Fibroblast of peridontal ligament (primary cell): ENCODE results near the gene TLX2.

Experiments used
- DNase-seq: peaks from one replicate; pipeline ENCODE4 v3.0.0-alpha.2; 2010; ENCODE audit errors: extremely low read depth

Gene TLX2

GRCh38 chr2:74511104-74511989 is 2.9 kb upstream of the TLX2 start:
- DNase-seq = peak; percentile 49

GRCh38 chr2:74512744-74513604 is 1.3 kb upstream of the TLX2 start:
- no peak for DNase-seq

GRCh38 chr2:74513605-74514367 is 464 bp upstream of the TLX2 start:
- DNase-seq = no peak

DNA sequence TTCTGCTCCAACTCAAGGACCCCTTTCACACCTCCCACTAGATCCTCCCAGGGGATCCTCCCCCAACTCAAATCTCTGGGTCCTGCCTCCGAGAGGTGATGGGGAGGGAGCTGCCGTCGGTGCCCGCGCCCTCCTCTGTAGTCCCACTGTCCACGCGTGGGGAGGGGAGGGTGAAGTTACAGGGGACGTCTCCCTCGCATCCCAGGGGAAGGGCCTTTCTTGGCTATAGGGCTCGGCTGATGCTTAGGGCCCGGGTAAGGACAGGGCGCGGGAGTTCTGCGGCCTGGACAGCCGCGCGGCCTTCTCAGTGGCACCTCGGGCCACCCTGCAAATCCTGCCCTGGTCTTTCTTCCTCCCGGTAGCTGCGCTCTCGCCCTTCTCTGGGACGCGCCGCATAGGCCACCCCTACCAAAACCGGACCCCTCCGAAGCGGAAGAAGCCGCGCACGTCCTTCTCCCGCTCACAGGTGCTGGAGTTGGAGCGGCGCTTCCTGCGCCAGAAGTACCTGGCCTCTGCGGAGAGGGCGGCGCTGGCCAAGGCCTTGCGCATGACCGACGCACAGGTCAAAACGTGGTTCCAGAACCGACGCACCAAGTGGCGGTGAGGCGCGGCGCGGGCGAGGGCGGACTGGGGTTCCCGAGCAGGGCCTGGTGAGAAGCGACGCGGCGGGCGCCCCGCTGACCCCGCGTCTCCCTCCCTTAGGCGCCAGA is 1.2 kb downstream of the TLX2 start:
- DNase-seq = no peak

- DNase-seq = no peak
Observed at GRCh38 chr2:74515981-74516633, 1.9 kb downstream of the TLX2 start.

- no peak for DNase-seq
Observed at GRCh38 chr2:74516650-74517049, 2.4 kb downstream of the TLX2 start.

GRCh38 chr2:74522516-74522915 is 8.3 kb downstream of the TLX2 start:
- DNase-seq = no peak

DNA sequence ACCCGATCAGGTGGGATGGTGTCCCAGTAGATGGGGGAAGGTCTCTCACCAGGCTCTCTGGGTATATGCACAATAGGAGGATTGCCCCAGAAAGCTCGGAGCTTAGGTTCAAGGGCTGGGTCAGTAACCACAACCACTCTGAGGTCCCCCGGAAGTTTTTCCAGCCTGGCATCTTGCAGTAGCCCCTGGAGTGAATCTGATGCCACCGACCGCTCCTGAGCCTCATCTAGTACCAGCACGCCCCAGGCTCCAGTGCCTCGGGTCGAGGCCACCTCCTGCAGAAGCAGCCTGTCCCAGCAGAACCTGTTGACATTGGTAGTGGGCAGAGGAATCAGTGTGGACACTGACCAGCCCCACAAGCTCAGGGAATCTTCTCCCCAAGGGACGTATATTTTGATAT is 9.8 kb downstream of the TLX2 start:
- DNase-seq = no peak

GRCh38 chr2:74524955-74525716 is 10.9 kb downstream of the TLX2 start:
- DNase-seq = no peak

GRCh38 chr2:74525717-74526648 is 11.7 kb downstream of the TLX2 start, which contains the start of gene DQX1:
Gene DQX1 (minus strand): TSS chr2:74526231. CDS start chr2:74525729, 502 bp downstream.
- no peak for DNase-seq

DNA sequence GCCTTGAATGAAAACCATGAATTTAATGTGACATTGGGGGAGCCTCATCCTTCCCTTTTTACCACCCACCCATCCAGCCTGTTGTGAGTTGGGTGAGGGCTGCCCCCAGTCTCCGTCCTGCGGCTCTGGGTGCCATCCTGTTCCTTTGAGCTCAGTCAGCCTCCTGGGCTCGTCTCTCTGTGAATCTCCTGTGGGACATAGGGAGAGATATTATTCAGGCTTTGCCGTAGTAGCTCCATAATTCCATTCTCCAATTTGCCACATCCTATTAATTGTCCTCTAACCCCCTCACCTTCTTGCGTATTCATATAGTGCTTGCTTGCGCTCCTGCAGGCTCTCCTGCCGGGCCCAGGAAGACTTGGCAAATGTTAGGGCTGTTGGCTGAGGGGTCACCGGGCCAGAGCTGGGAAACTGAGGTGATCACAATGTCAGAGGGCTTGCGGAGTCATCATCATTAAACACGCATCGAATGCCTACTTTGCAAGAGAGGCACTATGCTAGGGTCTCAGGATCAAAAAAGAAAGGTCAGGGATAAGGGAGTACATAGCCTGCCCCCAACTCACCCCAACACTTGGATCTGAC is 12.5 kb downstream of the TLX2 start:
- DNase-seq = no peak

DNA sequence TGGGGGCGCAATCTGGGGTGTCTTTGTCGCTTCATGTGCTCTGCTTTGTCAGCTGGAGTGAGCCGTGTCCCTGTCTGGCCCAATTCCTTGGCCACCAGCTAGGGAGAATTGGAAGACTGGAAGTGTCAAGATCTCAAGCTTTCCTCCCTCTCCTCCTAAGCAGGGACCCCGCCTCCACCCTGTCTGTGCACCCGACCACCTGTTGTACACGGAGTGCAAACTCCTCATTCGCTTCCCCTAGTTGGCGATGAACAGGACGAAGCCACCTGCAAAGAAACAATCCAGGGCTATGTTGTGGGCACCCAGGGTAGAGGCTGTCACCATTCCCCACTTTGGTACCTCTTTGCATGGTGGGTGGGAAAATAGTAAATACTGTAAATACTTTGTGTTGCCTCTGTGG is 13.5 kb downstream of the TLX2 start:
- DNase-seq = no peak

GRCh38 chr2:74528600-74529356 is 14.5 kb downstream of the TLX2 start:
- no peak for DNase-seq

DNA sequence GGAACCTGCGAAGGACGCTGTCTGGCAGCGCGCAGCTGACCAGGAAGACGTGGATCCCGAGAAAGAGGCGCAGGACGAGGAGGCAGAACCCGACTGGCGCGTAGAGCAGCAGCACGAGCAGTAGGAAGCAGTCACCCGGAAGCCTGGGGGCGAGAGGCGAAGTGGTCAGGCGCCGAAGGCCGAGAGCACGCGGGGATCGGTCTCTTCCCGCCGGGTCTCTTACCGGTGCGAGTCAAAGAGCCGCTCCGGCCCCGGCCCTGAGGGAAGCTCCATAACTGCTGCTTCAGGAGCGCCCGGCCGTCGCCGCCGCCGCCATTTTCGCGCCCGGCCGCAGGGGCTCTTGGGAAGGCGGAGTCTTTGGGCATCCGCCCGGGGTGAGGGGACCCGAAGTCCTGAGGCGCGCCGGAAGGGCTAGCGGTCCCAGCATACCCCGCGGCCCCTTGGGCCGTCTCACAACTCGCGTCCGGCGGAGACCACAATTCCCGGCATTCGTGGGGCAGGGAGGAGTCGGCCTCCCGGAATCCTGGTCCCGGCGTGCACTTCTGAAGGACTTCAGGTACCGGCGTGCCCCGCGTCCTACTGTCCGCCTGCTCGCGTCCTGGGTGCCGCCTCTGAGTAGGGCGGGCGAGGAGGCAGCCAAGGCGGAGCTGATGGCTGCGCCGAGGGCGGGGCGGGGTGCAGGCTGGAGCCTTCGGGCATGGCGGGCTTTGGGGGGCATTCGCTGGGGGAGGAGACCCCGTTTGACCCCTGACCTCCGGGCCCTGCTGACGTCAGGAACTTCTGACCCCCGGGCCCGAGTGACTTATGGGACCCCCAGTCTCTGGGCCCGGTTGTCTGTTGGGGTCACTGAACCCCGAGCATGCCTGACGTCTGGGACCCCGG is 15.3 kb downstream of the TLX2 start, which contains the start of the genes AUP1 and HTRA2:
TSS of gene AUP1 (minus strand) at position 350 of the 882 bp plus-strand sequence. CDS start at position 273, 77 bp downstream.
TSS of gene HTRA2 (plus strand) at position 577 of the 882 bp plus-strand sequence. CDS start at position 651, 74 bp downstream.
- DNase-seq = peak; percentile 99

GRCh38 chr2:74530239-74531187 is 16.3 kb downstream of the TLX2 start:
- peak; percentile 36 for DNase-seq
